IPS-18c (cell line): ENCODE results near the gene DCTN3.
"Not testable (repeated sequence)": the region's sequence is repeated elsewhere in the genome, so short reads cannot be mapped to it uniquely, and the experiment has no call there.

Source experiments
- H3K4me3 ChIP-seq: 2 replicates; pipeline ENCODE4 v1.7.0; 2013; ENCODE audit warnings: low read depth, mild to moderate bottlenecking, low read length, moderate library complexity; ENCODE audit not compliant: insufficient read depth
- H3K9me3 ChIP-seq: one replicate; pipeline ENCODE4 v1.6.1; 2013; ENCODE audit warnings: mild to moderate bottlenecking, low read length, moderate library complexity; ENCODE audit not compliant: control insufficient read depth, insufficient read depth

DCTN3 gene

GRCh38 chr9:34651321-34651720 is 31.0 kb upstream of the DCTN3 start:
- H3K9me3 ChIP-seq: peaks cover 2% of the 10 kb centered on the region
- peak overlapping the region; percentile 48; the same call in 1 of the 2 replicates for H3K4me3 ChIP-seq

GRCh38 chr9:34650816-34651215 is 30.5 kb upstream of the DCTN3 start:
- no peak overlapping the region for H3K4me3 ChIP-seq
- H3K9me3 ChIP-seq: peaks cover 2% of the 10 kb centered on the region

GRCh38 chr9:34648673-34649072 is 28.4 kb upstream of the DCTN3 start:
- H3K4me3 ChIP-seq: no peak overlapping the region
- no peaks in the 10 kb centered on the region for H3K9me3 ChIP-seq

- peak overlapping the region; percentile 70 for H3K4me3 ChIP-seq
- no peaks in the 10 kb centered on the region for H3K9me3 ChIP-seq
Observed at GRCh38 chr9:34647651-34648050, 27.4 kb upstream of the DCTN3 start.

GRCh38 chr9:34647084-34647403 is 26.7 kb upstream of the DCTN3 start:
- peak overlapping the region; percentile 70 for H3K4me3 ChIP-seq
- H3K9me3 ChIP-seq: no peaks in the 10 kb centered on the region

- no peaks in the 10 kb centered on the region for H3K9me3 ChIP-seq
- H3K4me3 ChIP-seq: peak within 1 kb of the TSS; percentile 70
Observed at GRCh38 chr9:34646211-34647083, 26.2 kb upstream of the DCTN3 start, which contains the start of gene GALT. TSS of gene GALT (plus strand) at chr9:34646675. CDS start at chr9:34646705, 30 bp downstream.

- peak overlapping the region; percentile 16 for H3K4me3 ChIP-seq
Observed at GRCh38 chr9:34644766-34645314, 24.5 kb upstream of the DCTN3 start.

GRCh38 chr9:34642679-34643078 is 22.4 kb upstream of the DCTN3 start:
- Histone ChIP-seq H3K4me3 (no peak overlapping the region), H3K9me3 (no peaks in the 10 kb centered on the region)

More at GRCh38 chr9:34644766-34645314, 24.5 kb upstream of the DCTN3 start:
- no peaks in the 10 kb centered on the region for H3K9me3 ChIP-seq

GRCh38 chr9:34639322-34639721 is 19.0 kb upstream of the DCTN3 start:
- H3K4me3 ChIP-seq, H3K9me3 ChIP-seq: not testable (repeated sequence)

GRCh38 chr9:34638138-34638445 is 17.8 kb upstream of the DCTN3 start:
- H3K4me3 ChIP-seq: peak overlapping the region; percentile 94
- no peaks in the 10 kb centered on the region for H3K9me3 ChIP-seq

GRCh38 chr9:34637356-34638137 is 17.3 kb upstream of the DCTN3 start, which contains the start of gene SIGMAR1:
TSS of gene SIGMAR1 (minus strand) at chr9:34637787. CDS start at chr9:34637697, 90 bp downstream.
- peak within 1 kb of the TSS; percentile 94 for H3K4me3 ChIP-seq
- H3K9me3 ChIP-seq: no peaks in the 10 kb centered on the region

GRCh38 chr9:34636791-34637355 is 16.6 kb upstream of the DCTN3 start:
- Histone ChIP-seq H3K9me3 (no peaks in the 10 kb centered on the region), H3K4me3 (peak overlapping the region; percentile 94)

GRCh38 chr9:34635556-34635955 is 15.3 kb upstream of the DCTN3 start:
- Histone ChIP-seq H3K9me3 (no peaks in the 10 kb centered on the region), H3K4me3 (no peak overlapping the region)

- no peaks in the 10 kb centered on the region for H3K9me3 ChIP-seq
- H3K4me3 ChIP-seq: no peak overlapping the region
Observed at GRCh38 chr9:34634551-34635248, 14.4 kb upstream of the DCTN3 start.

- H3K4me3 ChIP-seq: no peak overlapping the region
- H3K9me3 ChIP-seq: no peaks in the 10 kb centered on the region
Observed at GRCh38 chr9:34633851-34634550, 13.7 kb upstream of the DCTN3 start.

GRCh38 chr9:34633166-34633565 is 12.9 kb upstream of the DCTN3 start:
- Histone ChIP-seq H3K4me3 (no peak overlapping the region), H3K9me3 (no peaks in the 10 kb centered on the region)
